ENCODE measurements around the gene SH3RF3. TPM values are rescaled to one million over a fixed set of nuclear protein-coding genes. Genes with fewer than 3 reads are reported as not detected.

Gene SH3RF3
- total RNA-seq, 1 experiment from 2014 or later = not detected

DNA sequence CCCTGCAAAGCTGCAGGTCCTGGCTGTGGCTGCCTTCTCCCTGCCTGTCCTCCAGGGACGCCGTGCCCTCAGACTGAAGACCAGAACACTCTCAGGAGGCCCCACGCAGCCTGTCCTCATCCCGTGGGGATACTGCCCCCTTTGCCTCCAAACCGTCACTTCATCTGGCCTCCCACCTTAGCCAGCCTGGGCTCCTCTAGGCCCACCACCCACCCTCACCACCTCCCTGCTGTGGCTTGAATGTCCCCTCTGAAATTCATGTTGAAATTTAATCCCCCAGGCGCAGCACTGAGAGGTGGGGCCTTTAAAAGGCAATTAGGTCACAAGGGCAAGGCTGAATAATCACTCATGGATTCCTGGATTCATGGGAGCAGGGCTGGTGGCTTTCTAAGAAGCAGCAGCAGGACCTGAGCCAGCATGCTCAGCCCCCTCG lies 286.6 kb downstream of the SH3RF3 start:
- H3K9ac ChIP-seq (ENCODE audit: low read length) = no peak overlapping the region
- POLR2A ChIA-PET = no interaction called here
- CTCF ChIA-PET = no interaction called here
- intact Hi-C loops (cut with micrococcal nuclease) = no loop called here
- TF ChIP-seq RAD21 (IDR thresholded peaks at IDR 0.05; ENCODE audit: low read depth) (no peak), EZH2phosphoT487 (IDR thresholded peaks at IDR 0.05; ENCODE audit: borderline replicate concordance) (no peak), EZH2 (IDR thresholded peaks at IDR 0.05) (no peak), CBX3 (IDR thresholded peaks at IDR 0.05; ENCODE audit: low read depth) (no peak), TCF7L2 (IDR thresholded peaks at IDR 0.05; ENCODE audit: borderline replicate concordance, extremely low read depth, insufficient read depth, insufficient read length) (no peak), SRF (IDR thresholded peaks at IDR 0.05; ENCODE audit: low read depth) (no peak)
- TF ChIP-seq, protein P1, sequence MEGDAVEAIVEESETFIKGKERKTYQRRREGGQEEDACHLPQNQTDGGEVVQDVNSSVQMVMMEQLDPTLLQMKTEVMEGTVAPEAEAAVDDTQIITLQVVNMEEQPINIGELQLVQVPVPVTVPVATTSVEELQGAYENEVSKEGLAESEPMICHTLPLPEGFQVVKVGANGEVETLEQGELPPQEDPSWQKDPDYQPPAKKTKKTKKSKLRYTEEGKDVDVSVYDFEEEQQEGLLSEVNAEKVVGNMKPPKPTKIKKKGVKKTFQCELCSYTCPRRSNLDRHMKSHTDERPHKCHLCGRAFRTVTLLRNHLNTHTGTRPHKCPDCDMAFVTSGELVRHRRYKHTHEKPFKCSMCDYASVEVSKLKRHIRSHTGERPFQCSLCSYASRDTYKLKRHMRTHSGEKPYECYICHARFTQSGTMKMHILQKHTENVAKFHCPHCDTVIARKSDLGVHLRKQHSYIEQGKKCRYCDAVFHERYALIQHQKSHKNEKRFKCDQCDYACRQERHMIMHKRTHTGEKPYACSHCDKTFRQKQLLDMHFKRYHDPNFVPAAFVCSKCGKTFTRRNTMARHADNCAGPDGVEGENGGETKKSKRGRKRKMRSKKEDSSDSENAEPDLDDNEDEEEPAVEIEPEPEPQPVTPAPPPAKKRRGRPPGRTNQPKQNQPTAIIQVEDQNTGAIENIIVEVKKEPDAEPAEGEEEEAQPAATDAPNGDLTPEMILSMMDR (IDR thresholded peaks at IDR 0.05 in 2 of 3, conservative IDR thresholded peaks at IDR 0.05 in 1 of 3; ENCODE audit: borderline replicate concordance in 1 of 3, insufficient read depth in 1 of 3, low read depth in 2 of 3, low read length in 2 of 3) = no peak
- no peaks in the 10 kb centered on the region for H3K36me3 ChIP-seq (ENCODE audit: control insufficient read depth in 1 of 2, insufficient read depth in 2 of 2, low read length in 2 of 2)
- no peak overlapping the region for H3K4me3 ChIP-seq (replicated peaks in 1 of 2; ENCODE audit: low read depth in 1 of 2, low read length in 2 of 2)
- H2AFZ ChIP-seq (ENCODE audit: low read depth, low read length, poor library complexity, severe bottlenecking) = no peak overlapping the region
- H4K20me1 ChIP-seq (ENCODE audit: insufficient read depth) = no peaks in the 10 kb centered on the region
- no peaks in the 10 kb centered on the region for H3K9me3 ChIP-seq (ENCODE audit: control insufficient read depth in 1 of 2, insufficient read depth in 1 of 2, low read depth in 1 of 2, low read length in 2 of 2)
- DNase-seq (ENCODE audit: low read depth, low spot score) = no peak
- no TSS peak for BruUV-seq (replicated peaks)
- H3K9me2 ChIP-seq (ENCODE audit: insufficient read depth) = no peaks in the 10 kb centered on the region
- H3K4me1 ChIP-seq (ENCODE audit: control insufficient read depth in 1 of 2, insufficient read depth in 2 of 2, low read length in 2 of 2) = no peaks in the 10 kb centered on the region
- ATAC-seq = no peak; the same call in 1 of the 2 replicates
- H3K27me3 ChIP-seq (ENCODE audit: insufficient read depth, low read length) = peaks cover 7% of the 10 kb centered on the region; the same call in 1 of the 2 replicates
- no peaks in the 10 kb centered on the region for H3K79me2 ChIP-seq (ENCODE audit: insufficient read depth, low read length)
- no peak overlapping the region for H3K4me2 ChIP-seq (ENCODE audit: low read length)
- RAD21 ChIA-PET (ENCODE audit: low non-redundant PET in 1 of 2, low total read pairs in 2 of 2, uncharacterized antibody in 2 of 2, unreplicated experiment in 2 of 2) = no interaction called here
- no peak overlapping the region for H3K27ac ChIP-seq (ENCODE audit: low read depth, low read length)

DNA sequence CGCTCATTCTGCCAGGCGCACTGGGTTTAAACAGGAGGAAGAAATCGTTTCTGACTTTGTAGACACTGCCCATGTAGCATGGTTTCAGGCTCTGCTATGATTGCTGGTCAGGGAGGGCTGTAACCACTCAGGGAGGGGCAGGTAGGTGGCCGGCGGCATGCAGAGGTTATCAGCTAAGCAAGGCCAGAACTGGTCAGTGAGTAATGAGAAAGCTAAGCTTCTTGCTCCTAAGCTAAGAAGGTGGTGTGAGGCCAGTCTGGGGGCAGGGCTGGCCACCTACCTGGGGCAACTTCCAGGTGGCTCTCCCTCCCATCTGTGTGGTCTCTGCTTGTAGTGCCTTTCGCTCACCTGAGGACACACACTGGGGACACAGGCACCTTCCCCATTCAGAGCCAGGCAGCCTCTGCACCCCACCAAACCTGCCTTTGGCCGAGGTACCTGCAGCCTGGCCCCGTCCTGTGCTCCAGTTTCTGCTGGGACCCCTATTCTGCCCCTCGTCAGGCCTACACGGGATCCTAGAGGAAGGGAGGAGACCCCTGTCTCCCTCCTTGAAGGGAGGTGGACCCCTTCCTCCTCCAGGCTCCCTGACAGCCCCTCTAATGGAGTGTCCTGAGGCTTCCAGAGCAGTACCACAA lies 288.8 kb downstream of the SH3RF3 start:
- H3K36me3 ChIP-seq (ENCODE audit: control insufficient read depth in 1 of 2, insufficient read depth in 2 of 2, low read length in 2 of 2) = no peaks in the 10 kb centered on the region
- no TSS peak for BruUV-seq (replicated peaks)
- intact Hi-C loops (cut with micrococcal nuclease) = no loop called here
- H4K20me1 ChIP-seq (ENCODE audit: insufficient read depth) = no peaks in the 10 kb centered on the region
- ChIA-PET RAD21 (ENCODE audit: low non-redundant PET in 1 of 2, low total read pairs in 2 of 2, uncharacterized antibody in 2 of 2, unreplicated experiment in 2 of 2) (no interaction called here), POLR2A (no interaction called here), CTCF (no interaction called here)
- no peaks in the 10 kb centered on the region for H3K9me2 ChIP-seq (ENCODE audit: insufficient read depth)
- no peak overlapping the region for H3K4me2 ChIP-seq (ENCODE audit: low read length)
- no peaks in the 10 kb centered on the region for H3K9me3 ChIP-seq (ENCODE audit: control insufficient read depth in 1 of 2, insufficient read depth in 1 of 2, low read depth in 1 of 2, low read length in 2 of 2)
- no peak overlapping the region for H3K9ac ChIP-seq (ENCODE audit: low read length)
- H3K4me3 ChIP-seq (replicated peaks in 1 of 2; ENCODE audit: low read depth in 1 of 2, low read length in 2 of 2) = no peak overlapping the region
- no peak overlapping the region for H3K27ac ChIP-seq (ENCODE audit: low read depth, low read length)
- no peaks in the 10 kb centered on the region for H3K4me1 ChIP-seq (ENCODE audit: control insufficient read depth in 1 of 2, insufficient read depth in 2 of 2, low read length in 2 of 2)
- H2AFZ ChIP-seq (ENCODE audit: low read depth, low read length, poor library complexity, severe bottlenecking) = no peak overlapping the region
- H3K79me2 ChIP-seq (ENCODE audit: insufficient read depth, low read length) = no peaks in the 10 kb centered on the region
- H3K27me3 ChIP-seq (ENCODE audit: insufficient read depth, low read length) = peaks cover 7% of the 10 kb centered on the region; the same call in 1 of the 2 replicates
- ATAC-seq (no peak), DNase-seq (ENCODE audit: low read depth, low spot score) (no peak)
- TF ChIP-seq, protein P2, sequence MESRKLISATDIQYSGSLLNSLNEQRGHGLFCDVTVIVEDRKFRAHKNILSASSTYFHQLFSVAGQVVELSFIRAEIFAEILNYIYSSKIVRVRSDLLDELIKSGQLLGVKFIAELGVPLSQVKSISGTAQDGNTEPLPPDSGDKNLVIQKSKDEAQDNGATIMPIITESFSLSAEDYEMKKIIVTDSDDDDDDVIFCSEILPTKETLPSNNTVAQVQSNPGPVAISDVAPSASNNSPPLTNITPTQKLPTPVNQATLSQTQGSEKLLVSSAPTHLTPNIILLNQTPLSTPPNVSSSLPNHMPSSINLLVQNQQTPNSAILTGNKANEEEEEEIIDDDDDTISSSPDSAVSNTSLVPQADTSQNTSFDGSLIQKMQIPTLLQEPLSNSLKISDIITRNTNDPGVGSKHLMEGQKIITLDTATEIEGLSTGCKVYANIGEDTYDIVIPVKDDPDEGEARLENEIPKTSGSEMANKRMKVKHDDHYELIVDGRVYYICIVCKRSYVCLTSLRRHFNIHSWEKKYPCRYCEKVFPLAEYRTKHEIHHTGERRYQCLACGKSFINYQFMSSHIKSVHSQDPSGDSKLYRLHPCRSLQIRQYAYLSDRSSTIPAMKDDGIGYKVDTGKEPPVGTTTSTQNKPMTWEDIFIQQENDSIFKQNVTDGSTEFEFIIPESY (IDR thresholded peaks at IDR 0.05; ENCODE audit: extremely low read depth, insufficient replicate concordance, low read length) = no peak
- TF ChIP-seq, protein P3, sequence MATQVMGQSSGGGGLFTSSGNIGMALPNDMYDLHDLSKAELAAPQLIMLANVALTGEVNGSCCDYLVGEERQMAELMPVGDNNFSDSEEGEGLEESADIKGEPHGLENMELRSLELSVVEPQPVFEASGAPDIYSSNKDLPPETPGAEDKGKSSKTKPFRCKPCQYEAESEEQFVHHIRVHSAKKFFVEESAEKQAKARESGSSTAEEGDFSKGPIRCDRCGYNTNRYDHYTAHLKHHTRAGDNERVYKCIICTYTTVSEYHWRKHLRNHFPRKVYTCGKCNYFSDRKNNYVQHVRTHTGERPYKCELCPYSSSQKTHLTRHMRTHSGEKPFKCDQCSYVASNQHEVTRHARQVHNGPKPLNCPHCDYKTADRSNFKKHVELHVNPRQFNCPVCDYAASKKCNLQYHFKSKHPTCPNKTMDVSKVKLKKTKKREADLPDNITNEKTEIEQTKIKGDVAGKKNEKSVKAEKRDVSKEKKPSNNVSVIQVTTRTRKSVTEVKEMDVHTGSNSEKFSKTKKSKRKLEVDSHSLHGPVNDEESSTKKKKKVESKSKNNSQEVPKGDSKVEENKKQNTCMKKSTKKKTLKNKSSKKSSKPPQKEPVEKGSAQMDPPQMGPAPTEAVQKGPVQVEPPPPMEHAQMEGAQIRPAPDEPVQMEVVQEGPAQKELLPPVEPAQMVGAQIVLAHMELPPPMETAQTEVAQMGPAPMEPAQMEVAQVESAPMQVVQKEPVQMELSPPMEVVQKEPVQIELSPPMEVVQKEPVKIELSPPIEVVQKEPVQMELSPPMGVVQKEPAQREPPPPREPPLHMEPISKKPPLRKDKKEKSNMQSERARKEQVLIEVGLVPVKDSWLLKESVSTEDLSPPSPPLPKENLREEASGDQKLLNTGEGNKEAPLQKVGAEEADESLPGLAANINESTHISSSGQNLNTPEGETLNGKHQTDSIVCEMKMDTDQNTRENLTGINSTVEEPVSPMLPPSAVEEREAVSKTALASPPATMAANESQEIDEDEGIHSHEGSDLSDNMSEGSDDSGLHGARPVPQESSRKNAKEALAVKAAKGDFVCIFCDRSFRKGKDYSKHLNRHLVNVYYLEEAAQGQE (IDR thresholded peaks at IDR 0.05; ENCODE audit: low read depth) = no peak
- TF ChIP-seq ZFX (IDR thresholded peaks at IDR 0.05) = no peak

Data from HCT116 (cell line).